Measurements from ENCODE around the gene LENG1. TPM values are rescaled to one million over a fixed set of nuclear protein-coding genes. Genes with fewer than 3 reads are reported as not detected.

LENG1 gene
- total RNA-seq, 1 donor from 2014 or later, result 7.1 TPM

DNA sequence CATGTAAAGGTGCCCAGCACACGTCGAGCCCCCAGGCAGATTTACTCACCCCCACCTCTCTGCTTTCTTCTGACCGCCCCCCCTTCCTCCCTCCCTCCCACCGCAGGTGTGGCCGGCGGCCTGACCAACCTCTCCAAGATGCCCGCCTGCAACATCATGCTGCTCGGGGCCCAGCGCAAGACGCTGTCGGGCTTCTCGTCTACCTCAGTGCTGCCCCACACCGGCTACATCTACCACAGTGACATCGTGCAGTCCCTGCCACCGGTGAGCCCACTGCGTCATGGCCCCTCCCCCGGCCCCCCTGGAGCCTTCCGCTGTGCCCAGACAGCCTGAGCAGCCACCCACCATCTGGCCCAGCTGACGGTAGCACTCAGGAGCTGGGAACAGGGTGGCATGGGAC, 35.1 kb downstream of the LENG1 start:
- no peak for DNase-seq (ENCODE audit: extremely low spot score, unreplicated experiment)
- no peak overlapping the region for H3K27ac Mint-ChIP-seq (ENCODE audit: unreplicated experiment)
- no peaks in the 10 kb centered on the region for H3K27me3 Mint-ChIP-seq (ENCODE audit: unreplicated experiment)

DNA sequence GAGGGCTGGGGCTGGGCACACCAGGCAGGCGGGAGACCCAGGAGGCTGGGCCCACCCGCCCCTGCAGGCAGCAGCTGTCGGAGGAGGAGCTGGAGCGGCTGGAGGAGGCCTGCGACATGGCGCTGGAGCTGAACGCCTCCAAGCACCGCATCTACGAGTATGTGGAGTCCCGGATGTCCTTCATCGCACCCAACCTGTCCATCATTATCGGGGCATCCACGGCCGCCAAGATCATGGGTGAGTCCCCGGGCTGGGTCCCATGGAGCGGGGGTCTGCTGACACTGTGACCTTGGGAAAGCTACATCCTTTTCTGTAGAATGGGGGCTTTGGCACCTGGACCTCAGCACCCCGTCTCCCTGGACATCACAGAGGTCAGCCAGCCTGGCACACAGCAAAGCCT, 35.8 kb downstream of the LENG1 start:
- Mint-ChIP-seq H3K27me3 (ENCODE audit: unreplicated experiment) (no peaks in the 10 kb centered on the region), H3K4me3 (ENCODE audit: unreplicated experiment) (no peak overlapping the region), H3K9me3 (ENCODE audit: unreplicated experiment) (no peaks in the 10 kb centered on the region), H3K4me1 (ENCODE audit: unreplicated experiment) (no peaks in the 10 kb centered on the region), H3K27ac (ENCODE audit: unreplicated experiment) (no peak overlapping the region), H3K36me3 (ENCODE audit: unreplicated experiment) (peaks cover 31% of the 10 kb centered on the region)
- TF ChIP-seq, protein P1, sequence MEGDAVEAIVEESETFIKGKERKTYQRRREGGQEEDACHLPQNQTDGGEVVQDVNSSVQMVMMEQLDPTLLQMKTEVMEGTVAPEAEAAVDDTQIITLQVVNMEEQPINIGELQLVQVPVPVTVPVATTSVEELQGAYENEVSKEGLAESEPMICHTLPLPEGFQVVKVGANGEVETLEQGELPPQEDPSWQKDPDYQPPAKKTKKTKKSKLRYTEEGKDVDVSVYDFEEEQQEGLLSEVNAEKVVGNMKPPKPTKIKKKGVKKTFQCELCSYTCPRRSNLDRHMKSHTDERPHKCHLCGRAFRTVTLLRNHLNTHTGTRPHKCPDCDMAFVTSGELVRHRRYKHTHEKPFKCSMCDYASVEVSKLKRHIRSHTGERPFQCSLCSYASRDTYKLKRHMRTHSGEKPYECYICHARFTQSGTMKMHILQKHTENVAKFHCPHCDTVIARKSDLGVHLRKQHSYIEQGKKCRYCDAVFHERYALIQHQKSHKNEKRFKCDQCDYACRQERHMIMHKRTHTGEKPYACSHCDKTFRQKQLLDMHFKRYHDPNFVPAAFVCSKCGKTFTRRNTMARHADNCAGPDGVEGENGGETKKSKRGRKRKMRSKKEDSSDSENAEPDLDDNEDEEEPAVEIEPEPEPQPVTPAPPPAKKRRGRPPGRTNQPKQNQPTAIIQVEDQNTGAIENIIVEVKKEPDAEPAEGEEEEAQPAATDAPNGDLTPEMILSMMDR (IDR thresholded peaks at IDR 0.05), result no peak
- DNase-seq (ENCODE audit: extremely low spot score, unreplicated experiment), result no peak

More for the DNA sequence above, 35.1 kb downstream of the LENG1 start:
- no peaks in the 10 kb centered on the region for H3K4me1 Mint-ChIP-seq (ENCODE audit: unreplicated experiment)
- TF ChIP-seq, protein P1 (IDR thresholded peaks at IDR 0.05), result no peak
- H3K4me3 Mint-ChIP-seq (ENCODE audit: unreplicated experiment), result no peak overlapping the region
- H3K9me3 Mint-ChIP-seq (ENCODE audit: unreplicated experiment), result no peaks in the 10 kb centered on the region
- peaks cover 31% of the 10 kb centered on the region for H3K36me3 Mint-ChIP-seq (ENCODE audit: unreplicated experiment)

DNA sequence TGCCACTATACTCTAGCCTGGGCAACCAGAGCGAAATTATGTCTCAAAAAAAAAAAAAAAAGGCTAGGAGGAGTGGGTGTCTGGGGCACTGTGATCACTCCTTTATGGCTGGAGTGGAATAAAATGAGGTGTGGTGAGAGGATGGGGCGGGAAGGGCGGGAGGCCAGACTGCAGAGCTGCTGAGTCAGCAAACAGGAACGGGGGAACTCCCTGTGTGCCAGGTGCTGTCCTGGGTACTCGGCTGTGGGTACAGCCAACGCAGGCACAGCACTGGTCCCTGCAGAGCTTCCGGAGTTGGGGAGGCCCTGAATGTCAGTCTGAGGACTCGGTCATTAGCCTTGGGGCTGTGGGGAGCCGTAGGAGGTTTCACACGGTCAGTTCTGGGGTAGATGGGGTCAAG, 38.3 kb downstream of the LENG1 start:
- peaks cover 9% of the 10 kb centered on the region for H3K4me1 Mint-ChIP-seq (ENCODE audit: unreplicated experiment)
- H3K27me3 Mint-ChIP-seq (ENCODE audit: unreplicated experiment), result no peaks in the 10 kb centered on the region
- no peak overlapping the region for H3K27ac Mint-ChIP-seq (ENCODE audit: unreplicated experiment)
- no peak for DNase-seq (ENCODE audit: extremely low spot score, unreplicated experiment)
- no peaks in the 10 kb centered on the region for H3K9me3 Mint-ChIP-seq (ENCODE audit: unreplicated experiment)
- TF ChIP-seq, protein P1 (IDR thresholded peaks at IDR 0.05), result no peak
- no peak overlapping the region for H3K4me3 Mint-ChIP-seq (ENCODE audit: unreplicated experiment)
- H3K36me3 Mint-ChIP-seq (ENCODE audit: unreplicated experiment), result peaks cover 27% of the 10 kb centered on the region

DNA sequence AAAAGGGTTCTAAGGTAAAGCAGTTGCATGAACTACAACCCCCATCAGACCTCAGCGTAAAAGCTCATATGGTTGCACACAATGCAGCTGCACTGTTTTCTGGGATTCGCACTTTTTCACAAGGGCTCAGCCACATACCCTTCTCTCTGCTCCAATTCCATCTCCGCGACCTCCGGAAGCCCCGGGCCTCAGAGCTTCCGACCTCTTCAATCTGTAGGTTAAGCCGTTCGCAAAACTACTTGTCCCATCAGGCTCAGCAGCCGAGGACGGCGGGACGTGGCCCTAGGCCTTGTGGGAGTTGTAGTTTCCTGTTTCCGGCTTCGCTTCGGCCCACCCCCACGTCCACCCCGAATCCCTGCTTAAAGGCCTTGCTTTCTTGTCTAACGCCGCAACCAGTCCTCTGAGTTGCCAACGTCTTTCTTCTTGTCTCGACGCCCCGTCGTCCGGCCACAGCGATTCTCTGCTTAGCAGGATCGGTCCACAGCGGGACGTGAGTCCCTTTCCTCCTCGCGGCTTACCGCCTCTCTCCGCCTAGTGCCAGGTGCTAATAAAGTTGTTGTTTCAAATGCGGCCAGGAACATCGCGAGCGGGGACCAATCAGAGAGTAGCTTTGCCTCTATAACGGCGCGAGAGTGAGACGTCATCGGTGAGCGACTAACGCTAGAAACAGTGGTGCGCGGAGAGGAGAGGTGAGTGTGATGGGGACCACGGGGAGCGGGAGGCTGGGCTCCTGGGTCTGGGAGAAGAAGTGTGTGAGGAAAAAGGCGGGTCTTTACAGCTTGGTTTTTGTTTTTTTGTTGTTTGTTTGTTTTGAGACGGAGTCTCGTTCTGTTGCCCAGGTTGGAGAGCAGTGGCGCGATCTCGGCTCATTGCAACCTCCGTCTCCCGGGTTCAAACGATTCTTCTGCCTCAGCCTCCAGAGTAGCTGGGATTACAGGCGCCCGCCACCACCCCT, 44.1 kb downstream of the LENG1 start, which contains the start of the genes PRPF31 and TFPT:
Gene PRPF31 (plus strand): TSS at position 646 of the 955 bp plus-strand sequence. CDS start 2,525 bp downstream, outside the sequence.
Gene TFPT (minus strand): TSS at position 549 of the 955 bp plus-strand sequence. CDS start 388 bp downstream, at position 161.
- Mint-ChIP-seq H3K4me3 (ENCODE audit: unreplicated experiment) (peak within 1 kb of the TSS; percentile 84), H3K4me1 (ENCODE audit: unreplicated experiment) (peaks cover 22% of the 10 kb centered on the region), H3K36me3 (ENCODE audit: unreplicated experiment) (peaks cover 11% of the 10 kb centered on the region), H3K27me3 (ENCODE audit: unreplicated experiment) (no peaks in the 10 kb centered on the region), H3K27ac (ENCODE audit: unreplicated experiment) (peak within 1 kb of the TSS; percentile 97), H3K9me3 (ENCODE audit: unreplicated experiment) (no peaks in the 10 kb centered on the region)
- peak; percentile 97 for DNase-seq (ENCODE audit: extremely low spot score, unreplicated experiment)
- TF ChIP-seq, protein P1 (IDR thresholded peaks at IDR 0.05), result no peak
